Measurements from ENCODE around the gene FOXQ1.

Gene FOXQ1

GRCh38 chr6:1322156-1322555 lies 10.3 kb downstream of the FOXQ1 start:
- Histone ChIP-seq H3K36me3 (ENCODE audit: control insufficient read depth, insufficient read depth, low read length) (no peaks in the 10 kb centered on the region), H3K27me3 (ENCODE audit: control insufficient read depth, insufficient read depth, low read length) (no peaks in the 10 kb centered on the region), H3K4me2 (ENCODE audit: low read length) (no peak overlapping the region), H3K79me2 (no peaks in the 10 kb centered on the region), H3K9me3 (ENCODE audit: control insufficient read depth, low read length) (no peaks in the 10 kb centered on the region), H3K9ac (no peak overlapping the region), H2AFZ (no peak overlapping the region), H3K27ac (no peak overlapping the region), H3K4me3 (ENCODE audit: low read depth, low read length) (no peak overlapping the region), H3K4me1 (no peaks in the 10 kb centered on the region)
- no peak for TF ChIP-seq CTCF (IDR thresholded peaks at IDR 0.05)

GRCh38 chr6:1322696-1323219 lies 10.9 kb downstream of the FOXQ1 start:
- H3K4me2 ChIP-seq (ENCODE audit: low read length): no peak overlapping the region
- no peak for TF ChIP-seq CTCF (IDR thresholded peaks at IDR 0.05)
- no peak overlapping the region for H3K4me3 ChIP-seq (ENCODE audit: low read depth, low read length)
- no peaks in the 10 kb centered on the region for H3K4me1 ChIP-seq
- no peaks in the 10 kb centered on the region for H3K79me2 ChIP-seq
- H3K9me3 ChIP-seq (ENCODE audit: control insufficient read depth, low read length): no peaks in the 10 kb centered on the region
- H3K27ac ChIP-seq: no peak overlapping the region
- H3K36me3 ChIP-seq (ENCODE audit: control insufficient read depth, insufficient read depth, low read length): no peaks in the 10 kb centered on the region
- no peak overlapping the region for H3K9ac ChIP-seq
- H2AFZ ChIP-seq: no peak overlapping the region
- no peaks in the 10 kb centered on the region for H3K27me3 ChIP-seq (ENCODE audit: control insufficient read depth, insufficient read depth, low read length)

- Histone ChIP-seq H2AFZ (no peak overlapping the region), H3K4me2 (ENCODE audit: low read length) (no peak overlapping the region), H3K27me3 (ENCODE audit: control insufficient read depth, insufficient read depth, low read length) (no peaks in the 10 kb centered on the region), H3K79me2 (no peaks in the 10 kb centered on the region), H3K9ac (no peak overlapping the region), H3K9me3 (ENCODE audit: control insufficient read depth, low read length) (no peaks in the 10 kb centered on the region), H3K36me3 (ENCODE audit: control insufficient read depth, insufficient read depth, low read length) (no peaks in the 10 kb centered on the region), H3K4me1 (no peaks in the 10 kb centered on the region), H3K4me3 (ENCODE audit: low read depth, low read length) (no peak overlapping the region), H3K27ac (no peak overlapping the region)
- no peak for TF ChIP-seq CTCF (IDR thresholded peaks at IDR 0.05)
Observed at GRCh38 chr6:1324936-1325335, 13.0 kb downstream of the FOXQ1 start.

GRCh38 chr6:1325461-1326309 lies 13.8 kb downstream of the FOXQ1 start:
- Histone ChIP-seq H3K79me2 (no peaks in the 10 kb centered on the region), H3K9ac (no peak overlapping the region), H3K4me3 (ENCODE audit: low read depth, low read length) (no peak overlapping the region), H3K36me3 (ENCODE audit: control insufficient read depth, insufficient read depth, low read length) (no peaks in the 10 kb centered on the region), H3K4me1 (no peaks in the 10 kb centered on the region), H3K9me3 (ENCODE audit: control insufficient read depth, low read length) (no peaks in the 10 kb centered on the region), H3K27me3 (ENCODE audit: control insufficient read depth, insufficient read depth, low read length) (no peaks in the 10 kb centered on the region), H3K27ac (no peak overlapping the region), H3K4me2 (ENCODE audit: low read length) (no peak overlapping the region), H2AFZ (no peak overlapping the region)
- no peak for TF ChIP-seq CTCF (IDR thresholded peaks at IDR 0.05)

Measured in parathyroid adenoma (tissue), 2 donors.